Measurements from ENCODE around the gene SNX5. TPM values are rescaled to one million over a fixed set of nuclear protein-coding genes. Genes with fewer than 3 reads are reported as not detected.

SNX5 gene
- total and polyA plus RNA-seq, 9 of the 15 experiments (the other 6 are each of a cell fraction or from before 2014, with no cell fraction given): 53.5 to 276 (median 160) TPM

- TF ChIP-seq, protein P1, sequence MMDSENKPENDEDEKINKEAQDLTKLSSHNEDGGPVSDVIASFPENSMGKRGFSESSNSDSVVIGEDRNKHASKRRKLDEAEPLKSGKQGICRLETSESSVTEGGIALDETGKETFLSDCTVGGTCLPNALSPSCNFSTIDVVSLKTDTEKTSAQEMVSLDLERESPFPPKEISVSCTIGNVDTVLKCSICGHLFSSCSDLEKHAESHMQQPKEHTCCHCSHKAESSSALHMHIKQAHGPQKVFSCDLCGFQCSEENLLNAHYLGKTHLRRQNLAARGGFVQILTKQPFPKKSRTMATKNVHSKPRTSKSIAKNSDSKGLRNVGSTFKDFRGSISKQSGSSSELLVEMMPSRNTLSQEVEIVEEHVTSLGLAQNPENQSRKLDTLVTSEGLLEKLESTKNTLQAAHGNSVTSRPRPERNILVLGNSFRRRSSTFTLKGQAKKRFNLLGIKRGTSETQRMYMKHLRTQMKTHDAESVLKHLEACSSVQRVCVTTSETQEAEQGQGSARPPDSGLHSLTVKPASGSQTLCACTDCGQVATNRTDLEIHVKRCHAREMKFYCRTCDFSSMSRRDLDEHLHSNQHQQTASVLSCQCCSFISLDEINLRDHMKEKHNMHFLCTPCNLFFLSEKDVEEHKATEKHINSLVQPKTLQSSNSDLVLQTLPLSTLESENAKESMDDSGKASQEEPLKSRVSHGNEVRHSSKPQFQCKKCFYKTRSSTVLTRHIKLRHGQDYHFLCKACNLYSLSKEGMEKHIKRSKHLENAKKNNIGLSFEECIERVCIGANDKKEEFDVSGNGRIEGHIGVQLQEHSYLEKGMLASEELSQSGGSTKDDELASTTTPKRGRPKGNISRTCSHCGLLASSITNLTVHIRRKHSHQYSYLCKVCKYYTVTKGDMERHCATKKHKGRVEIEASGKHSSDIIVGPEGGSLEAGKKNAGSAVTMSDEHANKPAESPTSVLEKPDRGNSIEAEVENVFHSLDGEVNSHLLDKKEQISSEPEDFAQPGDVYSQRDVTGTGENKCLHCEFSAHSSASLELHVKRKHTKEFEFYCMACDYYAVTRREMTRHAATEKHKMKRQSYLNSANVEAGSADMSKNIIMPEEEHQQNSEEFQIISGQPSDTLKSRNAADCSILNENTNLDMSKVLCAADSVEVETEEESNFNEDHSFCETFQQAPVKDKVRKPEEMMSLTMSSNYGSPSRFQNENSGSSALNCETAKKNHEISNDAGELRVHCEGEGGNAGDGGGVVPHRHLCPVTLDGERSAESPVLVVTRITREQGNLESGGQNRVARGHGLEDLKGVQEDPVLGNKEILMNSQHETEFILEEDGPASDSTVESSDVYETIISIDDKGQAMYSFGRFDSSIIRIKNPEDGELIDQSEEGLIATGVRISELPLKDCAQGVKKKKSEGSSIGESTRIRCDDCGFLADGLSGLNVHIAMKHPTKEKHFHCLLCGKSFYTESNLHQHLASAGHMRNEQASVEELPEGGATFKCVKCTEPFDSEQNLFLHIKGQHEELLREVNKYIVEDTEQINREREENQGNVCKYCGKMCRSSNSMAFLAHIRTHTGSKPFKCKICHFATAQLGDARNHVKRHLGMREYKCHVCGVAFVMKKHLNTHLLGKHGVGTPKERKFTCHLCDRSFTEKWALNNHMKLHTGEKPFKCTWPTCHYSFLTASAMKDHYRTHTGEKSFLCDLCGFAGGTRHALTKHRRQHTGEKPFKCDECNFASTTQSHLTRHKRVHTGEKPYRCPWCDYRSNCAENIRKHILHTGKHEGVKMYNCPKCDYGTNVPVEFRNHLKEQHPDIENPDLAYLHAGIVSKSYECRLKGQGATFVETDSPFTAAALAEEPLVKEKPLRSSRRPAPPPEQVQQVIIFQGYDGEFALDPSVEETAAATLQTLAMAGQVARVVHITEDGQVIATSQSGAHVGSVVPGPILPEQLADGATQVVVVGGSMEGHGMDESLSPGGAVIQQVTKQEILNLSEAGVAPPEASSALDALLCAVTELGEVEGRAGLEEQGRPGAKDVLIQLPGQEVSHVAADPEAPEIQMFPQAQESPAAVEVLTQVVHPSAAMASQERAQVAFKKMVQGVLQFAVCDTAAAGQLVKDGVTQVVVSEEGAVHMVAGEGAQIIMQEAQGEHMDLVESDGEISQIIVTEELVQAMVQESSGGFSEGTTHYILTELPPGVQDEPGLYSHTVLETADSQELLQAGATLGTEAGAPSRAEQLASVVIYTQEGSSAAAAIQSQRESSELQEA (IDR thresholded peaks at IDR 0.05; ENCODE audit: low read depth): peak; percentile 94
- TF ChIP-seq SP2 (IDR thresholded peaks at IDR 0.05; ENCODE audit: extremely low read depth, low read depth, low read length, poor library complexity, severe bottlenecking): peak; percentile 55
- peak; percentile 72; the same call in 1 of the 2 replicates for TF ChIP-seq ZNF395 (CRISPR knock-in tag; IDR thresholded peaks at IDR 0.05)
- peak; percentile 79 for TF ChIP-seq EGR1 (conservative IDR thresholded peaks at IDR 0.05)
- peak; percentile 97 for TF ChIP-seq NFRKB (IDR thresholded peaks at IDR 0.05; ENCODE audit: low read depth)
- peak; percentile 41 for TF ChIP-seq FOXP1 (CRISPR knock-in tag; IDR thresholded peaks at IDR 0.05)
- TF ChIP-seq SAP30 (IDR thresholded peaks at IDR 0.05; ENCODE audit: borderline replicate concordance, insufficient read depth, low read depth, low read length, poor library complexity, severe bottlenecking): peak; percentile 31
- TF ChIP-seq MTA3 (IDR thresholded peaks at IDR 0.05; ENCODE audit: borderline replicate concordance): peak; percentile 91; the same call in 1 of the 2 replicates
- peak; percentile 44; the same call in 1 of the 2 replicates for TF ChIP-seq DIDO1 (tag; IDR thresholded peaks at IDR 0.05; ENCODE audit: low read depth)
- peak; percentile 66 for TF ChIP-seq RBBP5 (IDR thresholded peaks at IDR 0.05; ENCODE audit: borderline replicate concordance, insufficient read depth, low read length, poor library complexity, severe bottlenecking)
- no peak for TF ChIP-seq RFX1 (IDR thresholded peaks at IDR 0.05)
- TF ChIP-seq NR4A1 (CRISPR knock-in tag; IDR thresholded peaks at IDR 0.05): no peak
- TF ChIP-seq NR4A1 (tag; IDR thresholded peaks at IDR 0.05): peak; percentile 64; the same call in 1 of the 2 replicates
These were observed at the start of gene SNX5, which contains the start of gene MGME1 (continued) for GRCh38 chr20:17968366-17969277.

Measured in K562 (cell line).